Lower leg skin (tissue), 4 donors: Measurements from ENCODE around the gene PI3. TPM values are rescaled to one million over a fixed set of nuclear protein-coding genes. Genes with fewer than 3 reads are reported as not detected.

Source experiments
- DNase-seq, 2 donors: peaks; one replicate each; pipeline ENCODE4 v3.0.0-alpha.2; 2019; ENCODE audit warnings: low spot score in 2 of 2
- H3K4me3 ChIP-seq: fragments of 200-600 bp; sonication (generic); 2 replicates; pipeline ENCODE4 v1.5.1; 2017; ENCODE audit warnings: mild to moderate bottlenecking, low read depth; ENCODE audit not compliant: poor library complexity, severe bottlenecking
- POLR2A ChIP-seq, 2 donors: fragments of 450-650 bp; IDR thresholded peaks; one replicate each; pipeline ENCODE4 v1.6.1; 2016 to 2017; ENCODE audit warnings: antibody characterized with exemption in 2 of 2, mild to moderate bottlenecking in 1 of 2, moderate library complexity in 1 of 2
- WGBS, 2 donors: methylation state at CpG; one replicate each; pipeline ENCODE4 v1.1.5; 2018; 5-methylcytosine and 5-hydroxymethylcytosine counted together
- intact Hi-C: fragments of 100-400 bp; cut with DNase I; formaldehyde crosslinking; loops from one replicate; pipeline ENCODE4 v1.15.0; 2023; ENCODE audit warnings: low total_unique reads
- total RNA-seq, 4 donors: library from RNA; depleted of rRNA; stranded (reverse); fragments of >200 nt; gene quantifications; one replicate each; pipeline ENCODE4 v1.1.0, GENCODE V29; 2016
- TF ChIP-seq, protein P1 (sequence below), 3 donors: fragments of 450-650 bp; IDR thresholded peaks; one replicate each; pipeline ENCODE4 v1.5.1; 2016; ENCODE audit warnings: antibody characterized with exemption in 3 of 3, mild to moderate bottlenecking in 3 of 3, moderate library complexity in 2 of 3

PI3 gene
- total RNA-seq, 4 donors from 2014 or later, result 0.76 to 62.6 (median 5.2) TPM

DNA sequence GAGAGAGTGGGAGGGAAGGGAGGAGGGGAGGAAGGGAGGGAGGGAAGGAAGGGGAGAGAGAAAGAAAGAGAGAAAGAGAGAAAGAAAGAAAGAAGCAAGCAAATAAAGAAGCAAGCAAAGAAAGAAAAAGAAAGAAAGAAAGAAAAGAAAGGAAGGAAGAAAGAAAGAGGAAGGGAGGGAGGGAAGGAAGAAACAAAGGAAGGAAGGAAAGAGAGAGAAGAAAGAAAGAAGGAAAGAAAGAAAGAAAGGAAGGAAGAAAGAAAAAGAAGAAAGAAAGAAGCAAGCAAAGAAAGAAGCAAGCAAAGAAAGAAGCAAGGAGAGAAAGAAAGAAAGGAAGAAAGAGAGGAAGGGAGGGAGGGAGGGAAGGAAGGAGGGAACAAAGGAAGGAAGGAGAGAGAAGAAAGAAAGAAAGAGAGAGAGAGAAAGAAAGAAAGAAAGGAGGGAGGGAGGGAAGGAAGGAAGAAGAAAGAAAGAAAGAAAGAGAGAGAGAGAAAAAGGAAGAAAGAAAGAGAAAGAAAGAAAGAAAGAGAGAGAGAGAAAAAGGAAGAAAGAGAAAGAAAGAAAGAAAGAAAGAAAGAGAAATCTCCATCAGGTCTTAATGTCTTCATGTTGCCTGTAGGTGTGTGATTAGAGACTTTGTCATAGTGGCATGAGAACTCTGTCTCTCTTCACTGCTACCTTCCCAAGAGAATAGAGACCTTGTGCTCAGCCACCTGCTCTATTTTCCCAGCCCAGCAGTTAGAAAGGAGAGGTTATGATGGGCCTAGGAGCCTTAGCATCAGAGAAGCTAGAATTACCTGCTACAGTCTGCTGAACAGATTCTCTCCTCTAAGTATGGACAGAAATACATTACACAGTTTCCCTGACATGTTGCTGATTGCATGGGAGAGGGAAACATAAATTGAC, 37.1 kb downstream of the PI3 start:
- no peak overlapping the region for H3K4me3 ChIP-seq
- TF ChIP-seq, protein P1, sequence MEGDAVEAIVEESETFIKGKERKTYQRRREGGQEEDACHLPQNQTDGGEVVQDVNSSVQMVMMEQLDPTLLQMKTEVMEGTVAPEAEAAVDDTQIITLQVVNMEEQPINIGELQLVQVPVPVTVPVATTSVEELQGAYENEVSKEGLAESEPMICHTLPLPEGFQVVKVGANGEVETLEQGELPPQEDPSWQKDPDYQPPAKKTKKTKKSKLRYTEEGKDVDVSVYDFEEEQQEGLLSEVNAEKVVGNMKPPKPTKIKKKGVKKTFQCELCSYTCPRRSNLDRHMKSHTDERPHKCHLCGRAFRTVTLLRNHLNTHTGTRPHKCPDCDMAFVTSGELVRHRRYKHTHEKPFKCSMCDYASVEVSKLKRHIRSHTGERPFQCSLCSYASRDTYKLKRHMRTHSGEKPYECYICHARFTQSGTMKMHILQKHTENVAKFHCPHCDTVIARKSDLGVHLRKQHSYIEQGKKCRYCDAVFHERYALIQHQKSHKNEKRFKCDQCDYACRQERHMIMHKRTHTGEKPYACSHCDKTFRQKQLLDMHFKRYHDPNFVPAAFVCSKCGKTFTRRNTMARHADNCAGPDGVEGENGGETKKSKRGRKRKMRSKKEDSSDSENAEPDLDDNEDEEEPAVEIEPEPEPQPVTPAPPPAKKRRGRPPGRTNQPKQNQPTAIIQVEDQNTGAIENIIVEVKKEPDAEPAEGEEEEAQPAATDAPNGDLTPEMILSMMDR (IDR thresholded peaks at IDR 0.05), result no peak
- no peak for TF ChIP-seq POLR2A (IDR thresholded peaks at IDR 0.05)
- intact Hi-C loops, result no loop called here
- no peak for DNase-seq

DNA sequence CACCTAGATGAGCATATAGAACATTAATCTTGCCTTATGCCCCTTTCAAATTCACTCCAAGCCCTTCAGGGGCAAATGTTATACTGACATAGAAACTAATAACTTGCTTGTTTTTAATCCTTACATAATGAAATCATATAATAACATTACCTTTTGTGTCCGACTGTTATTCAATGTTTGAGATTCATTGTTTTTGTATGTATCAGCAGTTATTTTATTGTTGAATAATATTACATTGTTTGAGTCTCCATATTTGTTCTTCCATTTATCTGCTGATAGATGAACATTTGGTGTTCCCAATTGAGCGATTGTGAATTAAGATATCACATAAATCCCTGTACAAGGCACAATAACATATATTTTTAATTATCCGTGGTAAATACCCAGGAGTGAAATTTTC, 38.1 kb downstream of the PI3 start:
- no peak for DNase-seq
- no peak overlapping the region for H3K4me3 ChIP-seq
- WGBS, 2 donors, result 88% methylated on average over 3 of the region's 3 CpGs
- no peak for TF ChIP-seq POLR2A (IDR thresholded peaks at IDR 0.05)
- TF ChIP-seq, protein P1 (IDR thresholded peaks at IDR 0.05), result no peak
- intact Hi-C loops, result no loop called here

DNA sequence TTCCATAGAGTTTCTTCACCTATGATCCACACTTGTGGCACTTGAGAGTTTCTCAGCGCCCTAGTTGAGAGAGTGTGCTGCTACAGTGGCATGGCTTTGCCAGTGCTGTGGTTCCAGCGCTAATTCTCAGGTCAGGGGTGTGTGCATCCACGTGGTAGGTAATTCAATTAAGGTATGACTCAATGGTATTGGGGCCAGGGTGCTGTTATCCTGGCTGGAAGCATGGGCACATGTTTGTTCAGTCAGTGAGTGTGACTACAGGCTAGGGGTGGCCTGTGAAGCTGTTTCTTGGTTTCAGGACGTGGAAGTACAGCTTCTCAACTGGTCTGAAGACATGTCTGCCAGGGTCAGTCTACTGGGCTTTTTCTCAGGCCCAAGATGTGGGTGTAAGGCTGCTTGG, 43.4 kb downstream of the PI3 start:
- TF ChIP-seq POLR2A (IDR thresholded peaks at IDR 0.05), result no peak
- TF ChIP-seq, protein P1 (IDR thresholded peaks at IDR 0.05), result no peak
- intact Hi-C loops, result no loop called here
- no peak overlapping the region for H3K4me3 ChIP-seq
- no peak for DNase-seq
- 49 to 54% methylated on average over 4 of the region's 4 CpGs for WGBS, 2 donors

DNA sequence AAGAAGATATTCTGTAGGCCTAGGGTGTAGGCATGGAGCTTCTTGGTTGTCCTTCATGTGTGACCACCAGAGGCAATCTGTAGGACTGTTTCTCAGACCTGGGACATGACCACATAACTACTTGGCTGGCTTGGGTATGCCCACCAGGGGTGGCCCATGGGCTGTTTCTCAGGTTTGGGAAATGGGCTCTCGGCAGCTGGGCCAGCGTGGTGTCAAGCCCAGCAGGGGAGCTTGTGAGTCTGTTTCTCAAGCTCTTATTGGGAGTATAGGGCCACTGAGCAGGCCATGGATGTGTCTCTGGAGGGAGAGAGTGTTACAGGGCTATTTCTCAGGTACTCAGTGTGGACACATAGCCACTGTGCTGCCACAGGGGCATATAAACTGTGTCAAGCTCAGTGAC, 43.9 kb downstream of the PI3 start:
- intact Hi-C loops, result no loop called here
- no peak overlapping the region for H3K4me3 ChIP-seq
- TF ChIP-seq POLR2A (IDR thresholded peaks at IDR 0.05), result no peak
- TF ChIP-seq, protein P1 (IDR thresholded peaks at IDR 0.05), result no peak
- DNase-seq, result no peak
- 81 to 100% methylated on average over 2 of the region's 2 CpGs for WGBS, 2 donors

DNA sequence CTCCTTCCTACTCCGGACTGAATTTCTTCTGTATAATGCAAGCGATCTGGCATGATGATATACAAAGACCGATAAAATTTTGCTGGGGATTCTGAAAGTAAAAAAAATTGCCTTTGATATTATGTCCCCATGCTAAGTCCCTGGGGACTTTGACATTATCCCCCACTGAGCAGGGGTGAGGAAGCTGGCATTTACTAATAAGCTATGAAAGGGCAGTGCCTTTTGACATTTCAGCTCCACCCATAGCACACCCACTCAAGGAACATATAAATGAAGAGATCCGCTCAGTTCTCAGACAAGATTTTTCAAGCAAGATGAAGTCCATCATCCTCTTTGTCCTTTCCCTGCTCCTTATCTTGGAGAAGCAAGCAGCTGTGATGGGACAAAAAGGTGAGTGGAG, 46.4 kb downstream of the PI3 start, which contains the start of gene SEMG2:
Gene SEMG2 (plus strand): TSS at position 298 of the 400 bp plus-strand sequence. CDS start 17 bp downstream, at position 315.
- intact Hi-C loops, result no loop called here
- 86 to 87% methylated on average over 4 of the region's 4 CpGs for WGBS, 2 donors

More for the DNA sequence above, 46.4 kb downstream of the PI3 start, which contains the start of gene SEMG2:
- no peak for DNase-seq
- TF ChIP-seq, protein P1 (IDR thresholded peaks at IDR 0.05), result no peak
- no peak for TF ChIP-seq POLR2A (IDR thresholded peaks at IDR 0.05)
- no peak within 1 kb of the TSS for H3K4me3 ChIP-seq
